AG09319 (cell line): ENCODE measurements around the gene SETBP1.

Experiments used
- DNase-seq: peaks from one replicate; pipeline ENCODE4 v3.0.0-alpha.2; 2010; ENCODE audit warnings: low read depth; ENCODE audit errors: extremely low read depth
- TF ChIP-seq, protein P1 (sequence below): IDR thresholded peaks from 2 replicates; pipeline ENCODE4 v1.5.1; 2011; ENCODE audit warnings: low read depth, mild to moderate bottlenecking, inconsistent platforms, low read length, moderate library complexity

The SETBP1 gene

DNA sequence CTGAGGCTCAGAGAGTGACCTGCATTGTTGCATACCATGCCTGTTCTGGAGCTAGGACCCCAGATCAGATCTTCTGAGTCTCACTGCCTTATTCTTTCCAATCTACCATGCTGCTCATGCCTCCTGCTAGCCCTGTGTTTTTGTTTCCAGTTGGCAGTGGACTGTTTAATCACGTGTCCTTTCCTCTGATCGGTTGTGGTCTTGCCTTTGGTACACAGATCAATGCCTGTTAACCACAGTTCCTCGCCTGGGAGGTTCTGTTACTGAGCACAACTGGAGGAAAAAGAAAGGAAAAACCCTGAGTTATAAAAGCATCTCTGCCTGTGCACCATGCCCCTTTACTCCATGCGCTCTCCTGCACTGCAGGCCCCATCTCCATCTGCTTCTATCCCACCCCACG lies 329.1 kb downstream of the SETBP1 start:
- no peak for DNase-seq
- TF ChIP-seq, protein P1, sequence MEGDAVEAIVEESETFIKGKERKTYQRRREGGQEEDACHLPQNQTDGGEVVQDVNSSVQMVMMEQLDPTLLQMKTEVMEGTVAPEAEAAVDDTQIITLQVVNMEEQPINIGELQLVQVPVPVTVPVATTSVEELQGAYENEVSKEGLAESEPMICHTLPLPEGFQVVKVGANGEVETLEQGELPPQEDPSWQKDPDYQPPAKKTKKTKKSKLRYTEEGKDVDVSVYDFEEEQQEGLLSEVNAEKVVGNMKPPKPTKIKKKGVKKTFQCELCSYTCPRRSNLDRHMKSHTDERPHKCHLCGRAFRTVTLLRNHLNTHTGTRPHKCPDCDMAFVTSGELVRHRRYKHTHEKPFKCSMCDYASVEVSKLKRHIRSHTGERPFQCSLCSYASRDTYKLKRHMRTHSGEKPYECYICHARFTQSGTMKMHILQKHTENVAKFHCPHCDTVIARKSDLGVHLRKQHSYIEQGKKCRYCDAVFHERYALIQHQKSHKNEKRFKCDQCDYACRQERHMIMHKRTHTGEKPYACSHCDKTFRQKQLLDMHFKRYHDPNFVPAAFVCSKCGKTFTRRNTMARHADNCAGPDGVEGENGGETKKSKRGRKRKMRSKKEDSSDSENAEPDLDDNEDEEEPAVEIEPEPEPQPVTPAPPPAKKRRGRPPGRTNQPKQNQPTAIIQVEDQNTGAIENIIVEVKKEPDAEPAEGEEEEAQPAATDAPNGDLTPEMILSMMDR: no peak

DNA sequence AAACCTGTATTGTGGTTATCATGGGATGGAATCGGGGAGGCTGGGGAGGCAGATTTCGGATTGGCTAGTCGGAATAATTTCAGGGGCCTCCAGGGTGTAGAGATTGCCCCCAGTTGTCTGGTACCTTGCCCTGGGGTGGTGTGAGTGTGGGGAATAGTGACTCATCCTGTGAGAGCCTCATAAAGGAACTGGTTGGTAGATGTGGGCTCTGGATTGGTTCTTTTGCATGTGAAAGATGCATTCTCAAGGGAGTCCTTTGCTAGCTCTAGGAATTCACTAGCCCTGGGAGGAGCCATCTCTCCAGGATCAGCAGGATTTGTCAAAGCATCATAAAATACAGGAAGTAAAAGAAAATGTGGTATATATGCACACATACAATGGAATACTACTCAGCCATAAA lies 331.6 kb downstream of the SETBP1 start:
- TF ChIP-seq, protein P1: no peak
- no peak for DNase-seq

DNA sequence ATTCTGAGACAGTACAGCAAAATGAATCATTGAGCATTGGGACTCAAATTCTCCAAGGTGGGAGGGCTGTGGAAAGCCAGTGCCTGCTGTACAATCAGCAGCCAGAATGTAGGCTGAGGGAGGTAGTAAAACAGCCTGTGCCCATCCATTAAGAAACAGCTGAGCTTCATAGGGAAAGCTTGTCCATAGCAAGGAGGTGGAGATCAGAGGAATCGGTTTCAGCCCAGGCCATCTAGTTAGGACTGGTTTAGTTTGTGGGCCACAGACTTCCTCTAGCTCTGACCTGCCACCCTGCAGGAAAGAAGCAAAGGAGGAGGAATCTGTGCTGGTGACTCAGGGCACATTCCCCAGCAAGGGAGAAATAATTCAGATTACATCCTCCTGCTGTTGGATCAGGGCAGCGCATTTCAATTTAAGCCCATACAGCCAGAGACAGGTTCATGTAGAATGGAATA lies 333.4 kb downstream of the SETBP1 start:
- DNase-seq: peak; percentile 35
- TF ChIP-seq, protein P1: peak; percentile 35

DNA sequence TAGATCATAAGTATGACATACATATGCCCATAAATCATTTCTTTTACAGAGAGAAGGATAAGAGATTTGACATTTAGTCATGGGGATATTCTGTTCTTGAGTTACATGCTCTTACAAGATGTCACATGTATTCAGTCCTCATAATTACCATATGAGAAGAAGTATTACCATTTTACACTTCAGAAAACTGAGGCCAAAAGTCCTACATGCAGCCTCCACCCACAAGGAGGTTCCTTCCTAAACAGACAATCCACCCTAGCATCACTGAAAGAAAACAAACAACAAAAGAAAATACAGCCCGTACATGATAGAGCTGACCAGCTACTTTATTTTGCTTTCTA lies 335.1 kb downstream of the SETBP1 start:
- no peak for DNase-seq
- TF ChIP-seq, protein P1: no peak

DNA sequence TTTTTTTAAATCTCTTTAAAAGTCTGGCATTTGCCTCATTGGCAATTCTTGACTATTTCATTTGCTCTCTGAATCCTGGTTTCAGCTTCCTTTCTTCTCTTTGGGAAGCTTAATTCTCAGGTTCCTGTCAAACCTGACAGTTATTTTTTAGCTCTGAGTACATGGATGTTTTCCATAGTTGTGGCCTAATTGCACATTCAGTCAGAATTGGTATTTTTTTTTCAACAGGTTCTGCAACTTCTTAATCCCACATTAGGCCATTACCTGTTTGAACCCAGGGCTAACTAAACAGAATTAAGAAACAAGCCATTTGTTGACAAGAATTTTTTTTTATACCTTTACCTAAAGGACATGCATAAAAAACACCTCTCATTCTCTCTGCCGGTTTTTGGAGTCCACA lies 338.8 kb downstream of the SETBP1 start:
- TF ChIP-seq, protein P1: no peak

DNA sequence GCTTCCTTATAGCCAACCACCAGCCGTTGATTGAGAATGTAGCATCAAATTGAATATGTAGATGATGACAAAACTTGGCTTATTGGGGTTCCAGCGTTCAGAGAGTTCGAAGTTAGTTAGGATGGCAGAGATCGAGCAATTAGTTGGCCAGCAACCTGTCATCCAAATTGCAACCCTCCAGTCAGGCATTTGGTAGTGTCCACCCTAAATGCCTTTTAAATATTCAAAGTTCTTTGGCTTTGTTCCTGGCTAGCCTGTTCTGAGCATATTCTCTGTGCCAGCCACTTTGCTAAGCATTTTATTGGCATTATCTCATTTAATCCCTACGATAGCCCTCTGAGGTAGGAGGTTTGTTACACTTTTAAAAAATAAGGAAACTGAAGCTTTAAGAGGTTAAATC lies 342.8 kb downstream of the SETBP1 start:
- DNase-seq: no peak

More for the DNA sequence above, 338.8 kb downstream of the SETBP1 start:
- no peak for DNase-seq

DNA sequence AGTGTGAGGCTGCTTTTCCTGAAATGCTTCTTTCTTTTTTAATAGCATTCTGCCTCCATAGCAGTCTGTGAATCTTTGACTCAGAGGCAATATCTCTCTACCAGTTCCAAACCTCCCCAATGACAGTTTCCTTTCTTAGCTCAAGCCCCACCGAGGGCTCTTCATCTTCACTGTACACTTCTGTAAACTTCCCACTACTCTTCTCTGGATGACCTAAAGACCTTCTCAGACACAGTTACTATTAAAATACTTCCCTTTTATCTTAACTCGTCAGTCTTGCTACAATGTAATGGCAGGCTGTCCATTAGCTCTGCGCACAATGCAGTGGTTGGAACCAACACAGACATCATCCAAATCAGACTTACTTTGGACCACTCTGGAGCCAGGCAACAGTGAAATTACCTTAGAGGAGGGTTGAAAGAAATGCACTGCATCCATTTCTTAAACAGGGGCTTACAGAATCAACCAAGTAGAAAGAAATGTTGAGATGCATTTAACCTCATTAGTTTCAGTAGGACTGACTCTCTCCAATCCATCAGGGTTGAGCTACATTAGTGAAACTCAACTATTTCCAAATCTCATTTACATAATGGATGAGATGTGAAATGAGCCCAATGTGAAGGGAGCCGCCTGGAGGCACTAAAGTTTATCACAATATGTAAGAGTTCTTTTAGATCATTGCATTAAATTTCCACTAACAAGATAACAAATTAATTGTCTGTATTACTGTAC lies 343.8 kb downstream of the SETBP1 start:
- no peak for DNase-seq
- TF ChIP-seq, protein P1: no peak

More for the DNA sequence above, 342.8 kb downstream of the SETBP1 start:
- TF ChIP-seq, protein P1: no peak
